ENCODE data around the gene LIMA1.
"Not testable (repeated sequence)": the region's sequence is repeated elsewhere in the genome, so short reads cannot be mapped to it uniquely, and the experiment has no call there.

The LIMA1 gene

GRCh38 chr12:50166799-50167048 lies 116.6 kb downstream of the LIMA1 start:
- no peak for TF ChIP-seq CTCF (IDR thresholded peaks at IDR 0.05)

GRCh38 chr12:50164963-50165362 lies 118.4 kb downstream of the LIMA1 start:
- H3K4me3 Mint-ChIP-seq: peak overlapping the region; percentile 86
- H3K4me1 Mint-ChIP-seq: peaks cover 31% of the 10 kb centered on the region
- H3K36me3 Mint-ChIP-seq (ENCODE audit: low read depth): peaks cover 19% of the 10 kb centered on the region
- H3K9me3 Mint-ChIP-seq: peaks cover 16% of the 10 kb centered on the region
- H3K27me3 Mint-ChIP-seq (ENCODE audit: low read depth, poor library complexity): peaks cover 2% of the 10 kb centered on the region
- peak overlapping the region; percentile 50 for H3K27ac Mint-ChIP-seq
- no peak for TF ChIP-seq CTCF (IDR thresholded peaks at IDR 0.05)
- DNase-seq: no peak

More at GRCh38 chr12:50166799-50167048, 116.6 kb downstream of the LIMA1 start:
- Mint-ChIP-seq H3K4me1 (peaks cover 37% of the 10 kb centered on the region), H3K4me3 (peak overlapping the region; percentile 86), H3K36me3 (ENCODE audit: low read depth) (peaks cover 19% of the 10 kb centered on the region), H3K27ac (peak overlapping the region; percentile 96), H3K27me3 (ENCODE audit: low read depth, poor library complexity) (peaks cover 8% of the 10 kb centered on the region), H3K9me3 (peaks cover 23% of the 10 kb centered on the region)
- DNase-seq: no peak

GRCh38 chr12:50162230-50162629 lies 121.1 kb downstream of the LIMA1 start:
- H3K4me1 Mint-ChIP-seq: peaks cover 23% of the 10 kb centered on the region
- H3K4me3 Mint-ChIP-seq: no peak overlapping the region
- H3K27ac Mint-ChIP-seq: no peak overlapping the region
- peaks cover 15% of the 10 kb centered on the region for H3K9me3 Mint-ChIP-seq
- TF ChIP-seq CTCF (IDR thresholded peaks at IDR 0.05): no peak
- H3K36me3 Mint-ChIP-seq (ENCODE audit: low read depth): peaks cover 34% of the 10 kb centered on the region
- no peaks in the 10 kb centered on the region for H3K27me3 Mint-ChIP-seq (ENCODE audit: low read depth, poor library complexity)
- DNase-seq: no peak

- DNase-seq: no peak
- Mint-ChIP-seq H3K27ac (no peak overlapping the region), H3K4me1 (peaks cover 11% of the 10 kb centered on the region), H3K4me3 (no peak overlapping the region), H3K9me3 (peaks cover 17% of the 10 kb centered on the region), H3K27me3 (ENCODE audit: low read depth, poor library complexity) (no peaks in the 10 kb centered on the region), H3K36me3 (ENCODE audit: low read depth) (peaks cover 35% of the 10 kb centered on the region)
- no peak for TF ChIP-seq CTCF (IDR thresholded peaks at IDR 0.05)
Measured at GRCh38 chr12:50160643-50161042, 122.7 kb downstream of the LIMA1 start.

- no peak for TF ChIP-seq CTCF (IDR thresholded peaks at IDR 0.05)
- H3K27ac Mint-ChIP-seq: no peak overlapping the region
- no peak overlapping the region for H3K4me3 Mint-ChIP-seq
- H3K4me1 Mint-ChIP-seq: no peaks in the 10 kb centered on the region
- no peaks in the 10 kb centered on the region for H3K27me3 Mint-ChIP-seq (ENCODE audit: low read depth, poor library complexity)
- H3K36me3 Mint-ChIP-seq (ENCODE audit: low read depth): peaks cover 38% of the 10 kb centered on the region
- H3K9me3 Mint-ChIP-seq: peaks cover 17% of the 10 kb centered on the region
- DNase-seq: no peak
Measured at GRCh38 chr12:50157259-50157658, 126.1 kb downstream of the LIMA1 start.

- Mint-ChIP-seq H3K9me3 (peaks cover 17% of the 10 kb centered on the region), H3K27me3 (ENCODE audit: low read depth, poor library complexity) (no peaks in the 10 kb centered on the region), H3K4me3 (no peak overlapping the region), H3K36me3 (ENCODE audit: low read depth) (peaks cover 38% of the 10 kb centered on the region), H3K4me1 (no peaks in the 10 kb centered on the region), H3K27ac (no peak overlapping the region)
- no peak for TF ChIP-seq CTCF (IDR thresholded peaks at IDR 0.05)
- no peak for DNase-seq
Measured at GRCh38 chr12:50156641-50157040, 126.7 kb downstream of the LIMA1 start.

- not testable (repeated sequence) for H3K27me3 Mint-ChIP-seq (ENCODE audit: low read depth, poor library complexity); DNase-seq; H3K4me3 Mint-ChIP-seq; H3K27ac Mint-ChIP-seq
- Mint-ChIP-seq H3K36me3 (ENCODE audit: low read depth) (peaks cover 32% of the 10 kb centered on the region), H3K9me3 (peaks cover 17% of the 10 kb centered on the region), H3K4me1 (peaks cover 14% of the 10 kb centered on the region)
Measured at GRCh38 chr12:50154947-50155346, 128.4 kb downstream of the LIMA1 start.
